Measurements from ENCODE around the gene SMG9.

DNA sequence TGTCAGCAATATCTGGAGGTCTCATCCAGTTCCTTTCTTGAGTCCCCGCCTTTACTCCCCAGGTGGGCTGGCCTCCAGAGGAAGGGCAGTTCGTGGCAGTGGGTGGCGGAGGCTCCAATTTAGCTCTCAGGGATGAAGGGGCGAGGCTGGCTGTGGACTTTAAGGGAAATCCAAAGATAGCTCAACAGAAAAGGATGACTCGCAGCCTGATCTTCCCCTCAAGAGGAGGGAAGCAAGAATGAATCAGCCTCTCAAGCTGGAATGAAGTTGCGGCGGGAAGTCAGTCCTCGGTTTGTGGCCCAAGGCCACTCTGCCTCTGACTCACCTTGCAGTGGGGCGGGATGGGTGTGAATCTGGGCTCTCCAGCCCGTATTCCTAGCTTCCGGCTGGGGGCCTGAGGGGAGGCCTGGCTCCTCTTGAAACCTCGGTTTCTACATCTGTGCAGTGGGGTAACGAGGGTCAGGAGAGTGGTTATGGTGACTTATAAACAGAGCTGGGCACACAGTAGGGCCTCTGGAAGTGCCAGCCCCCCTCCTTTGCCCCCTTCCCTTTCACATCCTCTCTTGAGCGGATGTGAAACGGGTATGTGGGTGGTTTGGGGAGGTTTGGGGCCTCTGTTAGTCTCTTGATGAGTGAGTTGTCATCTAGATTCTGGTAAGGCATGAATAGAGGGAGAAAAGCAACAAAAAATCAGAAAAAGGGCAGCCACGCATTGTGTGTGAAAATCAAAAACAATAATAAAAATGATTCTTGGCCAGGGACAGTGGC is 10.5 kb upstream of the SMG9 start:
- TF ChIP-seq, protein P1, sequence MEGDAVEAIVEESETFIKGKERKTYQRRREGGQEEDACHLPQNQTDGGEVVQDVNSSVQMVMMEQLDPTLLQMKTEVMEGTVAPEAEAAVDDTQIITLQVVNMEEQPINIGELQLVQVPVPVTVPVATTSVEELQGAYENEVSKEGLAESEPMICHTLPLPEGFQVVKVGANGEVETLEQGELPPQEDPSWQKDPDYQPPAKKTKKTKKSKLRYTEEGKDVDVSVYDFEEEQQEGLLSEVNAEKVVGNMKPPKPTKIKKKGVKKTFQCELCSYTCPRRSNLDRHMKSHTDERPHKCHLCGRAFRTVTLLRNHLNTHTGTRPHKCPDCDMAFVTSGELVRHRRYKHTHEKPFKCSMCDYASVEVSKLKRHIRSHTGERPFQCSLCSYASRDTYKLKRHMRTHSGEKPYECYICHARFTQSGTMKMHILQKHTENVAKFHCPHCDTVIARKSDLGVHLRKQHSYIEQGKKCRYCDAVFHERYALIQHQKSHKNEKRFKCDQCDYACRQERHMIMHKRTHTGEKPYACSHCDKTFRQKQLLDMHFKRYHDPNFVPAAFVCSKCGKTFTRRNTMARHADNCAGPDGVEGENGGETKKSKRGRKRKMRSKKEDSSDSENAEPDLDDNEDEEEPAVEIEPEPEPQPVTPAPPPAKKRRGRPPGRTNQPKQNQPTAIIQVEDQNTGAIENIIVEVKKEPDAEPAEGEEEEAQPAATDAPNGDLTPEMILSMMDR (conservative IDR thresholded peaks at IDR 0.05; ENCODE audit: low read depth, low read length) = no peak
- TF ChIP-seq EZH2 (IDR thresholded peaks at IDR 0.05; ENCODE audit: borderline replicate concordance, low read depth, low read length, poor library complexity, severe bottlenecking) = no peak
